ENCODE results near the gene HNRNPAB.

Gene HNRNPAB

DNA sequence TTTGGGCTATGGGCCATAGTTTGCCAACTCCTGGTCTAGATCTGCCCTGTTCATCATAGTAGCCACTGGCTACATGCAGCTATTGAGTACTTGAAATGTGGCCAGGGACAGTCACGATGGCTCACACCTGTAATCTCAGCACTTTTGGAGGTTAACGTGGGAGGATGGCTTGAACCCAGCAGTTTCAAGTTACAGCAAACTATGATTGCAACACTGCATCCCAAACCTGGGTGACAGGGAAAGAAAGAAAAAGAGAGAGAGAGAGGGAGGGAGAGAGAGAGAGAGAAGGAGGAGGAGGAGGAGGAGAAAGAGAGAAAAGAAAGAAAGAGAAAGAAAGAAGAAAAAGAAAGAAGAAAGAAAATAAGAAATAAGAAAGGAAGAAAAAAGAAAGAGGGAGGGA lies 12.1 kb upstream of the HNRNPAB start (continued):
- TF ChIP-seq, protein P1, sequence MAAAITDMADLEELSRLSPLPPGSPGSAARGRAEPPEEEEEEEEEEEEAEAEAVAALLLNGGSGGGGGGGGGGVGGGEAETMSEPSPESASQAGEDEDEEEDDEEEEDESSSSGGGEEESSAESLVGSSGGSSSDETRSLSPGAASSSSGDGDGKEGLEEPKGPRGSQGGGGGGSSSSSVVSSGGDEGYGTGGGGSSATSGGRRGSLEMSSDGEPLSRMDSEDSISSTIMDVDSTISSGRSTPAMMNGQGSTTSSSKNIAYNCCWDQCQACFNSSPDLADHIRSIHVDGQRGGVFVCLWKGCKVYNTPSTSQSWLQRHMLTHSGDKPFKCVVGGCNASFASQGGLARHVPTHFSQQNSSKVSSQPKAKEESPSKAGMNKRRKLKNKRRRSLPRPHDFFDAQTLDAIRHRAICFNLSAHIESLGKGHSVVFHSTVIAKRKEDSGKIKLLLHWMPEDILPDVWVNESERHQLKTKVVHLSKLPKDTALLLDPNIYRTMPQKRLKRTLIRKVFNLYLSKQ (tag by site-specific recombination; IDR thresholded peaks at IDR 0.05; ENCODE audit: borderline replicate concordance), result no peak
- TF ChIP-seq ZNF792 (tag by site-specific recombination; IDR thresholded peaks at IDR 0.05) (no peak), HOXD13 (CRISPR knock-in tag; IDR thresholded peaks at IDR 0.05; ENCODE audit: borderline replicate concordance) (no peak), ZFHX2 (tag by site-specific recombination; conservative IDR thresholded peaks at IDR 0.05) (peak; percentile 35), ZNF654 (tag by site-specific recombination; IDR thresholded peaks at IDR 0.05; ENCODE audit: low read depth) (no peak), EGR2 (tag by site-specific recombination; IDR thresholded peaks at IDR 0.05; ENCODE audit: low read depth) (peak; percentile 58), PRDM1 (tag by site-specific recombination; IDR thresholded peaks at IDR 0.05) (peak; percentile 82), ZNF658 (tag by site-specific recombination; IDR thresholded peaks at IDR 0.05) (no peak), ZNF16 (tag by site-specific recombination; IDR thresholded peaks at IDR 0.05; ENCODE audit: low read depth) (no peak), ZNF266 (tag by site-specific recombination; IDR thresholded peaks at IDR 0.05; ENCODE audit: low read depth) (no peak), HOXC10 (CRISPR knock-in tag; IDR thresholded peaks at IDR 0.05) (no peak), ZNF48 (tag by site-specific recombination; IDR thresholded peaks at IDR 0.05) (no peak), ZNF514 (tag by site-specific recombination; IDR thresholded peaks at IDR 0.05) (no peak), ZSCAN16 (tag by site-specific recombination; IDR thresholded peaks at IDR 0.05) (no peak)
- TF ChIP-seq, protein P2, sequence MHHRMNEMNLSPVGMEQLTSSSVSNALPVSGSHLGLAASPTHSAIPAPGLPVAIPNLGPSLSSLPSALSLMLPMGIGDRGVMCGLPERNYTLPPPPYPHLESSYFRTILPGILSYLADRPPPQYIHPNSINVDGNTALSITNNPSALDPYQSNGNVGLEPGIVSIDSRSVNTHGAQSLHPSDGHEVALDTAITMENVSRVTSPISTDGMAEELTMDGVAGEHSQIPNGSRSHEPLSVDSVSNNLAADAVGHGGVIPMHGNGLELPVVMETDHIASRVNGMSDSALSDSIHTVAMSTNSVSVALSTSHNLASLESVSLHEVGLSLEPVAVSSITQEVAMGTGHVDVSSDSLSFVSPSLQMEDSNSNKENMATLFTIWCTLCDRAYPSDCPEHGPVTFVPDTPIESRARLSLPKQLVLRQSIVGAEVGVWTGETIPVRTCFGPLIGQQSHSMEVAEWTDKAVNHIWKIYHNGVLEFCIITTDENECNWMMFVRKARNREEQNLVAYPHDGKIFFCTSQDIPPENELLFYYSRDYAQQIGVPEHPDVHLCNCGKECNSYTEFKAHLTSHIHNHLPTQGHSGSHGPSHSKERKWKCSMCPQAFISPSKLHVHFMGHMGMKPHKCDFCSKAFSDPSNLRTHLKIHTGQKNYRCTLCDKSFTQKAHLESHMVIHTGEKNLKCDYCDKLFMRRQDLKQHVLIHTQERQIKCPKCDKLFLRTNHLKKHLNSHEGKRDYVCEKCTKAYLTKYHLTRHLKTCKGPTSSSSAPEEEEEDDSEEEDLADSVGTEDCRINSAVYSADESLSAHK (tag by site-specific recombination; IDR thresholded peaks at IDR 0.05), result peak; percentile 50; the same call in 1 of the 2 replicates
- TF ChIP-seq, protein P3, sequence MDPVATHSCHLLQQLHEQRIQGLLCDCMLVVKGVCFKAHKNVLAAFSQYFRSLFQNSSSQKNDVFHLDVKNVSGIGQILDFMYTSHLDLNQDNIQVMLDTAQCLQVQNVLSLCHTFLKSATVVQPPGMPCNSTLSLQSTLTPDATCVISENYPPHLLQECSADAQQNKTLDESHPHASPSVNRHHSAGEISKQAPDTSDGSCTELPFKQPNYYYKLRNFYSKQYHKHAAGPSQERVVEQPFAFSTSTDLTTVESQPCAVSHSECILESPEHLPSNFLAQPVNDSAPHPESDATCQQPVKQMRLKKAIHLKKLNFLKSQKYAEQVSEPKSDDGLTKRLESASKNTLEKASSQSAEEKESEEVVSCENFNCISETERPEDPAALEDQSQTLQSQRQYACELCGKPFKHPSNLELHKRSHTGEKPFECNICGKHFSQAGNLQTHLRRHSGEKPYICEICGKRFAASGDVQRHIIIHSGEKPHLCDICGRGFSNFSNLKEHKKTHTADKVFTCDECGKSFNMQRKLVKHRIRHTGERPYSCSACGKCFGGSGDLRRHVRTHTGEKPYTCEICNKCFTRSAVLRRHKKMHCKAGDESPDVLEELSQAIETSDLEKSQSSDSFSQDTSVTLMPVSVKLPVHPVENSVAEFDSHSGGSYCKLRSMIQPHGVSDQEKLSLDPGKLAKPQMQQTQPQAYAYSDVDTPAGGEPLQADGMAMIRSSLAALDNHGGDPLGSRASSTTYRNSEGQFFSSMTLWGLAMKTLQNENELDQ (tag by site-specific recombination; IDR thresholded peaks at IDR 0.05; ENCODE audit: low read depth), result no peak
- TF ChIP-seq, protein P4, sequence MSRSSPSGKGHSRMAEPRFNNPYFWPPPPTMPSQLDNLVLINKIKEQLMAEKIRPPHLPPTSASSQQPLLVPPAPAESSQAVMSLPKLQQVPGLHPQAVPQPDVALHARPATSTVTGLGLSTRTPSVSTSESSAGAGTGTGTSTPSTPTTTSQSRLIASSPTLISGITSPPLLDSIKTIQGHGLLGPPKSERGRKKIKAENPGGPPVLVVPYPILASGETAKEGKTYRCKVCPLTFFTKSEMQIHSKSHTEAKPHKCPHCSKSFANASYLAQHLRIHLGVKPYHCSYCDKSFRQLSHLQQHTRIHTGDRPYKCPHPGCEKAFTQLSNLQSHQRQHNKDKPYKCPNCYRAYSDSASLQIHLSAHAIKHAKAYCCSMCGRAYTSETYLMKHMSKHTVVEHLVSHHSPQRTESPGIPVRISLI (tag by site-specific recombination; IDR thresholded peaks at IDR 0.05), result no peak

DNA sequence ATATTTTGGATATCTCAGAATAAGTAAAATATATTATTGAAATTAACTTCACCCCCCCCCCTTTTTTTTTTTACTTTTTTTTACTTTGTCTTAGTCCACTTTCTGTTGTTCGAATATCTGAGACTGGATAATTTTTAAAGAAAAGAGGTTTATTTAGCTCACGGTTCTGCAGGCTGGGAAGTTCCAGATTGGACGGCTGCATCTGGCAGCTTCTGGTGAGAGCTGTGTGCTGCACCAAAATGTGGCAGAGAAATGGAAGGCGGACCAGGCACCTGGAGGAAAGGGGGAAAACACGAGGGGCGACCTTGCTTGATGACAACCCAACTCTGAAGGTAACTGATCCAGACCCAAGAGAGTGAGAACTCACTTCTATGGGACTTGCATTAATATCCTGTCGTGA lies 11.5 kb upstream of the HNRNPAB start:
- Histone ChIP-seq H3K4me1 (ENCODE audit: control insufficient read depth, insufficient read depth, low read length) (no peaks in the 10 kb centered on the region), H3K27ac (ENCODE audit: extremely low read depth, low read depth, low read length) (no peak overlapping the region), H3K9me3 (ENCODE audit: control insufficient read depth, insufficient read depth, low read depth, low read length) (no peaks in the 10 kb centered on the region), H3K4me3 (ENCODE audit: low read depth, low read length) (no peak overlapping the region), H3K36me3 (ENCODE audit: control insufficient read depth in 2 of 2, insufficient read depth in 1 of 2, low read length in 2 of 2) (no peaks in the 10 kb centered on the region)
- ChIA-PET POLR2A (interaction anchor here (2.0 kb wide), 1 partner anchor 11 kb away, joined by 6 read pairs; the partner anchor contains the start of gene HNRNPAB), CTCF (no interaction called here)
- TF ChIP-seq SETDB1 (IDR thresholded peaks at IDR 0.05; ENCODE audit: insufficient read length, low read length) (peak; percentile 32), MYNN (tag by site-specific recombination; IDR thresholded peaks at IDR 0.05; ENCODE audit: borderline replicate concordance) (no peak)

Data from HEK293 (cell line).